Measurements from ENCODE around the gene ZNF536. TPM values are rescaled to one million over a fixed set of nuclear protein-coding genes. Genes with fewer than 3 reads are reported as not detected.

Gene ZNF536
- total and polyA plus RNA-seq, 10 of the 15 experiments (the other 5 are each of a cell fraction or from before 2014, with no cell fraction given), result not detected

DNA sequence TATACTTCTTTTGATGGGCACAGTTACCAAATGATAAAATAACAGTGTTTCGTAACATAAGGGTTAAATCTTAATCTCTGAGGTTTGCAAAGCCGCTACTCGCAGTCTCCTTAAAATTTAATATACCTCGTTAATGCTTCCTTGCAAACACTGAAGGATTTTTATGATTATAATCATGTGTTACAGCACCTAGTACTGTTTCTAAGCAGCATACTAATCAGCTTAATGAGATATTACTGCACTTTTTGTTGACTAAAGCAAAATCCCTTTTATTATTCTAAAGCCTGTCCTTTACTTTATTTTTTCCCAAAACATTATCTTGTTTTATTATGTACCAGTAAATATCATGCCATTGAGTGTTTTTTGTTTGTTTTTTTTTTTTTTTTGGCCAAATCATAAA lies 70.5 kb downstream of the ZNF536 start:
- TF ChIP-seq YBX1 (IDR thresholded peaks at IDR 0.05) (no peak), IKZF2 (IDR thresholded peaks at IDR 0.05) (no peak), CBFB (IDR thresholded peaks at IDR 0.05; ENCODE audit: low read depth) (no peak), TCF12 (IDR thresholded peaks at IDR 0.05; ENCODE audit: low read depth, low read length) (no peak), E2F4 (IDR thresholded peaks at IDR 0.05; ENCODE audit: low read depth, low read length) (no peak), IRF4 (IDR thresholded peaks at IDR 0.05; ENCODE audit: low read depth, low read length) (no peak), WRNIP1 (IDR thresholded peaks at IDR 0.05; ENCODE audit: borderline replicate concordance, low read depth, low read length) (no peak), SUPT20H (IDR thresholded peaks at IDR 0.05; ENCODE audit: borderline replicate concordance, control insufficient read depth, low read depth, low read length) (no peak), RCOR1 (conservative IDR thresholded peaks at IDR 0.05; ENCODE audit: low read depth, low read length) (no peak), STAT3 (IDR thresholded peaks at IDR 0.05; ENCODE audit: low read depth, low read length) (no peak), ZZZ3 (IDR thresholded peaks at IDR 0.05; ENCODE audit: control insufficient read depth, insufficient read length, low read depth) (no peak), KDM1A (IDR thresholded peaks at IDR 0.05; ENCODE audit: borderline replicate concordance) (no peak), FOXM1 (IDR thresholded peaks at IDR 0.05; ENCODE audit: low read depth, low read length) (no peak), SP1 (IDR thresholded peaks at IDR 0.05; ENCODE audit: low read depth, low read length) (no peak), MXI1 (IDR thresholded peaks at IDR 0.05; ENCODE audit: low read depth, low read length) (no peak), TAF1 (IDR thresholded peaks at IDR 0.05; ENCODE audit: borderline replicate concordance, low read depth, low read length) (no peak)
- TF ChIP-seq, protein P1, sequence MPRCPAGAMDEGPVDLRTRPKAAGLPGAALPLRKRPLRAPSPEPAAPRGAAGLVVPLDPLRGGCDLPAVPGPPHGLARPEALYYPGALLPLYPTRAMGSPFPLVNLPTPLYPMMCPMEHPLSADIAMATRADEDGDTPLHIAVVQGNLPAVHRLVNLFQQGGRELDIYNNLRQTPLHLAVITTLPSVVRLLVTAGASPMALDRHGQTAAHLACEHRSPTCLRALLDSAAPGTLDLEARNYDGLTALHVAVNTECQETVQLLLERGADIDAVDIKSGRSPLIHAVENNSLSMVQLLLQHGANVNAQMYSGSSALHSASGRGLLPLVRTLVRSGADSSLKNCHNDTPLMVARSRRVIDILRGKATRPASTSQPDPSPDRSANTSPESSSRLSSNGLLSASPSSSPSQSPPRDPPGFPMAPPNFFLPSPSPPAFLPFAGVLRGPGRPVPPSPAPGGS (IDR thresholded peaks at IDR 0.05; ENCODE audit: borderline replicate concordance, insufficient read depth, low read depth, low read length, poor library complexity, severe bottlenecking), result no peak
- ChIA-PET SMC1A (ENCODE audit: uncharacterized antibody, unreplicated experiment) (no interaction called here), POLR2A (no interaction called here), RAD21 (ENCODE audit: unreplicated experiment) (no interaction called here), CTCF (no interaction called here)
- intact Hi-C loops (cut with micrococcal nuclease; ENCODE audit: unreplicated experiment) (no loop called here), in situ Hi-C loops (cut with MboI) (no loop called here)
- 58% methylated on average over 4 of the region's 4 CpGs for WGBS (ENCODE audit: insufficient coverage, insufficient replicate concordance, low lambda C conversion rate, missing lambda C conversion rate)
- FAIRE-seq (no peak), DNase-seq (ENCODE audit: low read depth, low spot score) (no peak), ATAC-seq (no peak)
- Histone ChIP-seq H2AFZ (ENCODE audit: control insufficient read depth, low read depth, low read length) (no peak overlapping the region), H4K20me1 (ENCODE audit: control insufficient read depth, insufficient read depth) (no peaks in the 10 kb centered on the region), H3K9ac (ENCODE audit: control insufficient read depth, insufficient read depth, low read length) (no peak overlapping the region), H3K9me3 (replicated peaks; ENCODE audit: control insufficient read depth, insufficient read depth, low read length) (no peaks in the 10 kb centered on the region; the same call in 2 of the 3 replicates), H3K4me2 (ENCODE audit: control insufficient read depth, insufficient read depth) (no peak overlapping the region), H3K4me1 (ENCODE audit: control insufficient read depth, insufficient read depth, low read length) (no peaks in the 10 kb centered on the region), H3K27ac (ENCODE audit: control insufficient read depth, insufficient read depth) (no peak overlapping the region), H3K79me2 (ENCODE audit: control insufficient read depth, insufficient read depth, low read length) (no peaks in the 10 kb centered on the region), H3K4me3 (no peak overlapping the region), H3K36me3 (ENCODE audit: control insufficient read depth in 2 of 2, insufficient read depth in 2 of 2, low read length in 1 of 2) (no peaks in the 10 kb centered on the region), H3K27me3 (replicated peaks in 1 of 2; ENCODE audit: control insufficient read depth in 2 of 2, insufficient read depth in 2 of 2, low read length in 1 of 2) (no peaks in the 10 kb centered on the region)
- BruUV-seq (replicated peaks), result no TSS peak
